ENCODE results near the gene SPATA3. TPM values are rescaled to one million over a fixed set of nuclear protein-coding genes. Genes with fewer than 3 reads are reported as not detected.
"Not testable (repeated sequence)": the region's sequence is repeated elsewhere in the genome, so short reads cannot be mapped to it uniquely, and the experiment has no call there.

SPATA3 gene
- polyA plus RNA-seq, 4 donors, result not detected

DNA sequence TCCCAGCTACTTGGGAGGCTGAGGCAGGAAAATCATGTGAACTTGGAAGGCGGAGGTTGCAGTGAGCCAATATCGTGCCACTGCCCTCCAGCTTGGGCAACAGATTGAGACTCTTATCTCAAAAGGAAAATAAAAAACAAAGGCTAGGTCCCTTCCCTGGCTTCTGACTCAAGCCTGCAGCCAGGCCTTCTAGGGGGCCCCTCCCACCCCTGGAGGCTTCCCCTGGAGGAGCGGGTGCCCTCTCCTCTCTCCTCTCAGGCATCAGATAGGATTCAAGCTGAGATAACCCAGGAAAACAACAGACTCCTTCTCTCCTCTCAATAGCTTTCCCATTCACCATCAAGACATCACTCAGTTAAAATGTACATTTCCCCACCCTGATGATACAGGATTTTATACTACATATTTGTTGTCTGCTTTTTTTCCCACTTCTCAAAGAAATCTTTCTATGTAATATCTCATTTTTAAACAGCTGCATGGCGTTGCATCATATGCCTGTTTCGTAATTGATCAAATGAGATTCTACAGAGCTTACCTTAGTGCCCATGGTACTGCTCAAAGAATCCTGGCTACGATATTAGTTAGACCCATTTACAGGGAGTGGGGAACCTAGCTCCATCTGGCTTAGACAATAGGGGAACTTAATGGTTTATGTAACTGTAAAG is 20.8 kb downstream of the SPATA3 start:
- DNase-seq (ENCODE audit: low read depth in 4 of 4, low spot score in 3 of 4), result no peak

DNA sequence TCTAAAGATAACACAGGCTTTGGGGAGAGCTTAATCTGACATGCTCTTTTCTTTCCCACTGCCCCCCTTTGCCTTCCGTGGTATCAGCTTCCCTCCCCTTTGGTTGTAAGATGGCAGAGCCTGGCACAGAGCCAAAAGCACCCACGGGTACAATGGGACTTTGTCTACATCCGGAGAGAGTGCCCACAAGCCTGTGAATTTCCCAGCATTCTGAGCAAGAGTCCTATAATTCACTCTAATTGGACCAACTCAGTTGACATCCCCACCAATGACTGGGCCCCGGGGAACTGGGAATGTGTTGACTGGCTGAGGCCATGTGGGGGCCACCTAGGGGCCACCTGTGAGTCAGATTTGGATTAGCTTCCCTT is 21.3 kb downstream of the SPATA3 start:
- no peak for DNase-seq (ENCODE audit: low read depth in 4 of 4, low spot score in 3 of 4)

DNA sequence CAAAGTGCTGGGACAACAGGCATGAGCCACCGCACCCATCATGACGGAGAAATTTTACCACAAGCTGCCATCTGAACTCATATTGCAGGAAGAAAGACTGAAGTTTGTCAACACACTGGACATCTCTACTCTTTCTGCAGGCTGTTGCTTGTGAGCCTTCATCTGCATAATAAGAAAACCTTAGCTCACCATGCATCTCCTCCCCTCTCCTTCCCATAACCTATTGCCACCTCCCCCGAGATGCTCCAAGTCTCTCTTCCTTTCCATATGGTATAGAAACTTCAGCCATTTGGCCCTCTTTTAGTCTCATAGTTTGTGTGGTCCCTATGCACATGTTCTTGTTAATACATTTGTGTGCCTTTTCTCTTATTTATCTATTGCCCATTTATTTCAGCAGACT is 22.3 kb downstream of the SPATA3 start:
- no peak for DNase-seq (ENCODE audit: low read depth in 4 of 4, low spot score in 3 of 4)

DNA sequence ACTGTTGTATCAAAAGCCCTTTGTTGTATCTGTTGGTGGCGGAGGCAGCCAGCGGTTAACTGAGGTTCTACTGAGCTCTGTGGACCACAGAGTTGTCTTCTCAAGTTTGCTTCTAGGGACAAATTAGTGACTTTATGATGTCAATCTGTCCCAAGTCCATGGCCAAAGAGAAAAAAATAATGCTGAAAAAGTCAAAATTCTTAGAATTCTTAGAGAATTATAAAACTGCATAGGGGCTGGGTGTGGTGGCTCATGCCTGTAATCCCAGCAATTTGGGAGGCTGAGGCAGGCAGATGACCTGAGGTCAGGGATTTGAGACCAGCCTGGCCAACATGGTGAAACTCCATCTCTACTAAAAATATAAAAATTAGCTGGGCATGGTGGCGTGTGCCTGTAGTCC is 29.1 kb downstream of the SPATA3 start:
- DNase-seq (ENCODE audit: low read depth in 4 of 4, low spot score in 3 of 4), result not testable (repeated sequence)

DNA sequence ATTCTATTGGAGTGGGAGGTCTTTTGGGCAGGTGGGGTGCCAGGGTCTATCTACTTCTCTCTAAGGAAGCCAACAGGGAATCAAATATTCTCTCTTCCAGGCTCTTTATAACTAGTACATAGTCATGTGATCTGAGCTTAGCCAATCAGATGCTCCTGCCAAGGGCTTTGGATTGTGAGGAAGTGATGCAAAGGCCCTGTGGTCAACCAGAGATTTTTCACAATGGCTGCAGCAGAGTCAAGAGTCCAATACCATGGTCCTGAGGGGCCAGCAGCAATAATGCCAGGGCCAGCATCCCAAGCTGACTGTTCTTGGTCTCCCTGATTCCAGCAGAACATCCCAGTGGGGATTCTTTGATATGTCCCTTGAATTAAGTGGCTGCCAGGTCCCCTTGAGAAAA is 33.0 kb downstream of the SPATA3 start:
- DNase-seq (ENCODE audit: low read depth in 4 of 4, low spot score in 3 of 4), result no peak

DNA sequence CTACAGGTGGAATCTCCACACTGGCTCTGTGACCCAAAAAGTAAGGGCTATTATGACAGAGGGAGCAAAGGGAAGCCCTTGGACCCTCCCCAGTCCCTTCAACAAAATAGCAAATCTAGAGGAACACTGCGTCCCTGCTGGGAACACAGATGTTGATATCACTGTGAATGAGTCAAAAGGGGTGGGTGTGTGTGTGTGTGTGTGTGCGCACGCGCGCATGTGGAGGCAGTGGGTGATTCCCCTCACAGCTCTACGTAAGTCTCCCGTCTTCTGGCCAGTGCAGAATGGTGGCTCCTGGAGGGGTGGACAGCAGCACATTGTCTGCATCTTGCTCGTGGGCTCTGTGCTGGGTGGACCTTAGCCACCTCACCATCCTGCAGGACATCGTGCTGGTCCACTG is 33.6 kb downstream of the SPATA3 start:
- no peak for DNase-seq (ENCODE audit: low read depth in 4 of 4, low spot score in 3 of 4)

DNA sequence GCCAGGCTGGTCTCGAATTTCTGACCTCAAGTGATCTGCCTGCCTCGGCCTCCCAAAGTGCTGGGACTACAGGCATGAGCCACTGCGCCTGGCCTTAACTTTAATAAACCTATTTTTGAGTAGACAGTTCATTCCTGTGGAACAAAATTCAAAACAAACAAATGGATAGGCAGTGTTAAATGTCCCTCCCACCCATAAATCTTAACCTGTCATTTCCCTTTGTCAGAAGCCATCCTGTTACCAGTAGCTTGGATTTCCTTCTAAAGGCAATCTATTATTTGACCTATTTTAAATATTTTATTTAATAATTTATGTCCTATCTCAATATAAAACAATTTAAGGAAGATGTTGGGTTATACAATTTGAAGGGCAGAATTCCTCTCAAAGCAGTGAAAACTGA is 34.8 kb downstream of the SPATA3 start:
- DNase-seq (ENCODE audit: low read depth in 4 of 4, low spot score in 3 of 4), result no peak

DNA sequence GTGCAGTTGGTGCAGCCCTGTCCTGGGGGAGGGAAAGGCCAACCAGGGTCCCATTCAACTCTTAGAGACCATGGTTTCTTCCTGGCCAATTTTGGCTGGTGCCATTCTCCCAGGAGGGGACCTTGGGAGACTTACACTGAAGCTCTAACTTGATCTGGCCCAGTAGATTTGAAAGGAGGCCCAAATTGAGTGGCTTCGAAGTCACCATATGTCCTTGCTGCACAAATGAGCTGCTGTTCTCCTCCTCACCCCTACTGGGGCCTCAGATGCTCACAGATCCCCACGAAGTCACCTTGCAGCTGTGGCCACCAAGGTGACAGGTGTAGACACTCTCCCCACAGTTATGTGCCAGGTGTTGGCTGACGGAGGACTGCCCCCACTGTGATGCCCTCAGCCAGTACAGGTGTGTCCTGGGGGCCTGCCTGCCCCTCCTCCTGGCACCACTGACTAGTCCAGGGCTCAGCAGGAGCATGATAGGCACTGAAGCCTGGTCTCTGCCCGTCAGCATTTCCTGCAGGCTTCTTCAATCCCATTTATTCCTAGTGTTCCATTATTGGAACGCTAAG is 36.7 kb downstream of the SPATA3 start:
- no peak for DNase-seq (ENCODE audit: low read depth in 4 of 4, low spot score in 3 of 4)

DNA sequence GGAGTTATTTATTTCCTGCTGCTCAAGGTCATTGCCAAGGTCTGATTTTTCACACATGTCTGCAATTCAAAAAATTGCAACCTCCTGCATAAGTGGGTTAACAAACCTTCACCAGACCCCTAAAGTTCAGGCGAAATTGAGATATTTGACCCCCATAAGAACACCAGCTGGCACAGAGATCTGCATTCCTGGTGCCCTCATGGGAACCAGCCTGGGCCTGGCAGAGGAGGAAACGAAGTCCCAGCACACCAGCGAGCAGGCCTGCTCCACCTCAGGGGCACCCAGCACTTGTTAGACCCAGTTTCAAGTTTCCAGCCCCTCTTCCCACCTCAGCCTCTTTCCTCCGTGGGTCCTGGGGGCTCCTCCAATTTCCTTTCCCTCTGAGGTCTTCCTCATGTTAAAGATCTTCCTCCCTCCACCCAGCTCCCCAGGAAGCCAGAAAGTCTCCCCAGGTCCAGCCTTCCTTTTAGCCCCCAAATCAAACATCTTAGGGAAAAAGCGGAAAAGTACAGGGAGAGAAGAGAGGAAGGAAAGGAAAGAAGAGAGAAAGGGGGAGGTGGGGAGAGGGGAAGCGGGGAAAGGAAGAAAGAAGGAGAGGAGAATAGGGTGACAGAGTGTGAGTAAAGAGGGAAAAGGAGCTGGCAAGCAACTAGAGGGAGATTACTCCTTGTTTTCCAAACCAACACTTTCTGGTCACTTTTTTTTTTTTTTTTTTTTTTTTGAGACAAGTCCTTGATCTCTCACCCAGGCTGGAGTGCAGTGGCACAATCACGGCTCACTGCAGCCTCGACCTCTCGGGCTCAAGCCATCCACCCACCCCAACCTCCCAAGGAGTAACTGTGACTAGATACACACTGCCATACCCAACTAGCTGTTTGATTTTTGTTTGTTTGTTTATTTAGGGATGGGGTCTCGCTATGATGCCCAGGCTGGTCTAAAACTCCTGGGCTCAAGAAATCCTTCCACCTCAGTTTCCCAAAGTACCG is 37.5 kb downstream of the SPATA3 start:
- no peak for DNase-seq (ENCODE audit: low read depth in 4 of 4, low spot score in 3 of 4)

DNA sequence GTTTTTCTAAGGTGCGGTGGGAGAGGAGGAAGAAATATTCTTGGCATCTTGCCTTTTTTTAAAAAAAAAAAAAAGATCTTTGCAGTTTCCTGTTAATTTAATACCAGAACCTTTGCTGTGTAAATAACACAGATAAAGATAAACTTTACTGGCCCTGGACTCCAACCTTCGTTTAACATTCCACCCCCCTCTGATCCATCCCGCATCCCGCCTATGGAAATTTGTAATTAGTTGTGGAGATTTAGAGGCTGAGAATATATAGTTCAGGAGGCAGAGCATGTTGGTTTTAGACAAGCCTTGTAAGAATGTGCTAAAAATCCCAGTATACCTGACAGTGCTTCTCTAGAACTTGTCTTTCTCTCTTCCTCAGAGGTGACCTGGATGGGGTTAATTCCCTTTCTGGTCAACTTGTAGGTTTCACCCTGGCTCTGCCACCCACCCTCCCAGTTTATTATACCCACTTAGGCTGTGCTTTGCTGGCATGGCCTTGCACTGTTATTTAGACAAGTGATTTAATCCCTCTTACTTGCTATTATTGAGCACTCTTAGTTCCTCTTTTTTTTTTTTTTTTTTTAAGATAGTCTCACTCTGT is 38.5 kb downstream of the SPATA3 start:
- no peak for DNase-seq (ENCODE audit: low read depth in 4 of 4, low spot score in 3 of 4)

DNA sequence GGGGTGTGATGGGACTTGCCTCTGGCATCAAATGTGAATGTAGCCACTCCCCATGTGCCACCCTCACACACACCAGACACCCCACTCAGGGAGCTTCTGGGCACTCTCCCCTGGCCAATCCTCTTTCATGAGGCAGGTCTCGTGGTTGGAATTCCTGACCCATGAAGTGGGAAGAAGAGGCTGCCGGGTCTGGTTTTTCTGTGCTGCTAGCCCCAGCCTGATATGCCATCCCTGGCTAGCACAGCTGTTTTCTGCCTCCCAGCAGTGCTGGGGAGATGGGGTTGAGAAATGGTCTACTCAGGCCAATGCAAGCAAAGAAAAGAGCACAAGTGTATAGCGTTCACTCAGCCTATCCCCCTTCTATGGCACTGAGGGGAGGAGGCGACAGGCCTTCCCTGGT is 40.2 kb downstream of the SPATA3 start:
- no peak for DNase-seq (ENCODE audit: low read depth in 4 of 4, low spot score in 3 of 4)

DNA sequence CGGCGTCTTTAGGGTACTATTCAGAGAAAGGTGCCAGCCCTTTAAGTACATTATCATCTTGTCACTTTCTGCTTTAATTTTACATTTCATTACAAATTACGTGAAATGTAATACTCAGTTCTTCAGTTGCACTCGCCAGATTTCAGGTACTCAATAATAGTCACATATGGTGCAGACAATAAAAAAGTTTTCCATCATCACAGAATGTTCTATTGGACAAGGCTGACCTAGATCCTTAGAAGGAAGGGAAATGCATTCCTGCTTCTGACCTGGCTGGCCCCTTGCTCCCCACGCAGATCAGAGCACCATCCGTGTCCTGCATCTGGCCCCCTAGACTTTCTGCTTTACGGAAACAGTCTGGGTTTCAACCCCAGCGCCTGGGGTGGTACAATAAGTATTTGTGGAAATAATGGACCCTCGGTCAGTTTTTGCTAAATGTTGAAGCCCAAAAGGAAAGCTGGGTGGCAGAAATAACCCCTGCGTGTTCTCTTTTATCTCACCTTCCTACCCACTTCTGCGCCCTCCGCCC is 40.7 kb downstream of the SPATA3 start:
- DNase-seq (ENCODE audit: low read depth in 4 of 4, low spot score in 3 of 4), result no peak

DNA sequence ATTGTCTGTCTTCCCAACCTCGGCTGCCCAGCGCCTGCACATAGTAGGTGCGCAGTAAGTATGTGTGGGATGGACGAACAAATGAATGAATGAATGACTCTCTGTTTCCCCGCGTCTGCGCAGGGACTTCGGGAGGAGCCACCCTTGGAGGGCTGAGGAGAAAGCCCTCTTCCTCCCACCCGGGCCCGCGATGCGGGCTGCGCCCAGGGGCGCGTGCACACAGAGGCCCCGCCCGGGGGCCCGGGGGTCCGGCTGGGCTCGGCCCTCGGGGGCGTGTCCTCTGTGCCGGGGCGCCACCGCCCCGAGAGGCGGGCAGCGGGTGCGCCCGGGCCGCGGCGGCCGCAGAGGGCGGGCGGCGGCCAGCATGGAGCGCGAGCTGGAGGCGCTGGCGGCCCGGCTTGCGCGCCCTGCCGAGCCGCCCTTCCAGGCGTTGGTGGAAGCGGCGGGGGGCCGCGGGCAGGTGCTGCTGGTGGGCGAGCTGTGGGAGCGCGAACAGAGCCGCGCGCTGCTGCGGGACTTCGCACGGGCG is 41.3 kb downstream of the SPATA3 start, which contains the start of gene C2orf72:
C2orf72 (plus strand) TSS at position 322 of the 529 bp plus-strand sequence; CDS start at position 365, 43 bp downstream.
- no peak for DNase-seq (ENCODE audit: low read depth in 4 of 4, low spot score in 3 of 4)

DNA sequence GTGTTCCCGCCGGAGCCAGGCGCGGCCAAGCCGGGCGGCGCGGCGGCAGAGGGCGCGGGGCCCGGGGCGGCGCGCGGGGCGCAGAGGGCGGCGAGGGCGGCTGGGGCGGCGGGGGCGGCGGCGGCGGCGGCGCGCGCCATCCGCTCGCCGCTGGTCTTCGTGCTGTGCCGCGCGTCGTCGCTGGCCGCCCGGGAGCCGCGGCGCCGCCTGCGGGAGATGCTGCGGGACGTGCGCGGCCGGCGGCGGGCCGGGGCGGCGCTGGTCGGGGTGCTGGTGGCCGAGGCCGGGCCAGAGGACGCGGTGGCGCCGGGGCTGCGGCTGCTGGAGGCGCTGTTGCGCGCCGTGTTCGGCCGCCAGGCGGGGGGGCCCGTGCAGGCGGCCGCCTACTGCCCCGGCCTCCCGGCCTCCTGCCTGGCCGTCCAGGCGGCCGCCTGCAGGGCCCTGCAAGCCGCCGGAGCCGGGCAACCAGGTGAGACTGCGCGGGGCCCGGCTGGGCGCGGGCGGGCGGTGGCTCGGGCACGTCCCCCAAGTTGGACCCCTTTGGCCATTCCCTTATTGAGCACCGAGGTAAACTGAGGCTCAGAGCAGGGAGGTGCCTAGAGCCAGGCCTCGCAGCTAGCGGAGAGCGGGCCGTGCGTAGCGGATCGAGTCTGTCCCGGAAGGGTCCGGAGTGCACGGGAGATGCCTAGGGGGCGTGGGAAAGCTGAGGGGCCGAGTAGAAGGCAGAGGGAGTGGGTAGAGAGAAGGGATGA is 42.0 kb downstream of the SPATA3 start:
- no peak for DNase-seq (ENCODE audit: low read depth in 4 of 4, low spot score in 3 of 4)

DNA sequence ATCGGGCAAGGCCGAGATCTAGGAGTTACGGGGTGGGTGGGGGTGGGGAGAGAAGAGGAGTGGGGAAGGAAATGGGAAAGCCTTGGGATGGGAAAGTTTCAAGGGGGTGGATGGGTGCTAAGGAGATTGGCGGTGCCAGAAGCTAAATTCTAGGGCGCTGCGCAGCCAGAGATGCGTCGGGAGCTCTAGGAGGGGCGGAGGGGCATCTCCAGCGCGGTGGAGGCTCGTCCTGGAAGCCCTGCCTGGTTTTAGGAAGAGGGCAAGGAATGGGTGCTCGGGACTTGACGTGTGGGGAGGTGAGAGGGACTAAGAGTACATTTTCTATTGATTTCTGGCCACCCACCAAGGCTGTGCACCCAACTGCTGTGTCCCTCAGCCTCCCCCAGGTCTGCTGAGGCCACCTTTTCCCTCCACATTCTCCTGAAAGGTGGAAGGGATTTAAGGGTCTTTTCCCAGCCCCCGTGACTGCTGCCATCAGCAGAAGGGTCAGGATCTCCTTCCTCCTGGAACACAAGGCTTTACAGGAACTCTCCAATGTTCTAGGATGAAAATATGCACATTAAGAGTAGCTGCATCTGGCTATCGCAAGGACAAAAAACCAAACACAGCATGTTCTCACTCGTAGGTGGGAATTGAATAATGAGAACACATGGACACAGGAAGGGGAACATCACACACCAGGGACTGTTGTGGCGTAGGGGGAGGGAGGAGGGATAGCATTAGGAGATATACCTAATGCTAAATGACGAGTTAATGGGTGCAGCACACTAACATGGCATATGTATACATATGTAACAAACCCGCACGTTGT is 42.8 kb downstream of the SPATA3 start:
- no peak for DNase-seq (ENCODE audit: low read depth in 4 of 4, low spot score in 3 of 4)

DNA sequence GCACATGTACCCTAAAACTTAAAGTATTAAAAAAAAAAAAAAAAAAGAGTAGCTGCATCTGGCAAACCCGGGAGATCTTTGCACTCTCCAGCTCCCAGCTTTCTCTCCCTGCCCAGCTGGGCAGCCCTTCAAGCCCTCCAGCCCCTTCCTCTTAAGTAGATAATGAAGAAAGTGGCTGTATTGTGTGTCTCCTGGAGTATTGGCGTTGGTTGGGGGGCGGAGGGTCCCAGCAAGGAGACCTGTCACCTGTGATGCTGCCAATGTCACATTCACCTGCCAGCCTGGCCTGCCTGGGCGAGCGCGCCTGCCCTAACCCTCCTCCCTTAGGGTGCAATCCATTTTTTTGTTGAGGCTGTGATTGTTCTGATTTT is 43.4 kb downstream of the SPATA3 start:
- no peak for DNase-seq (ENCODE audit: low read depth in 4 of 4, low spot score in 3 of 4)

DNA sequence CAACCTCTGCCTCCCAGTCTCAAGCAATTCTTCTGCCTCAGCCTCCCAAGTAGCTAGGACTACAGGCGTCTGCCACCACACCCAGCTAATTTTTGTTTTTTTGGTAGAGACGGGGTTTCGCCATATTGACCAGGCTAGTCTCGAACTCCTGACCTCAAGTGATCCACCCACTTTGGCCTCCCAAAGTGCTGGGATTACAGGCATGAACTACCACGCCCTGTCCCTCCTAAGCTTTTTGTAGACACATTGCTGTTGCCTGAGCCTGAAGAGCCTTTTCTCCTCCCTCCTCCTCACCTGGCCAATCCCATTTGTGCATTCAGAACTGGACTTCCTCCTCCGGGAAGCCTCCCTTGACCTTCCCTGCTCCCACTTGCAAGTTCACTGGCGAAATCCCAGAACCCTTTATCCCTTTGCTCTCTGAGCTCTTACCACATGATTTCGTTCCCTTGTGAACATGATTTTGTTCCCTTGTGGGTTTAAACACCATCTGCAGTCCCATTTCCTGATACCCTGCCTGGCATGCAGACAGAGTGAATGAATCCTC is 44.0 kb downstream of the SPATA3 start:
- DNase-seq (ENCODE audit: low read depth in 4 of 4, low spot score in 3 of 4), result no peak

DNA sequence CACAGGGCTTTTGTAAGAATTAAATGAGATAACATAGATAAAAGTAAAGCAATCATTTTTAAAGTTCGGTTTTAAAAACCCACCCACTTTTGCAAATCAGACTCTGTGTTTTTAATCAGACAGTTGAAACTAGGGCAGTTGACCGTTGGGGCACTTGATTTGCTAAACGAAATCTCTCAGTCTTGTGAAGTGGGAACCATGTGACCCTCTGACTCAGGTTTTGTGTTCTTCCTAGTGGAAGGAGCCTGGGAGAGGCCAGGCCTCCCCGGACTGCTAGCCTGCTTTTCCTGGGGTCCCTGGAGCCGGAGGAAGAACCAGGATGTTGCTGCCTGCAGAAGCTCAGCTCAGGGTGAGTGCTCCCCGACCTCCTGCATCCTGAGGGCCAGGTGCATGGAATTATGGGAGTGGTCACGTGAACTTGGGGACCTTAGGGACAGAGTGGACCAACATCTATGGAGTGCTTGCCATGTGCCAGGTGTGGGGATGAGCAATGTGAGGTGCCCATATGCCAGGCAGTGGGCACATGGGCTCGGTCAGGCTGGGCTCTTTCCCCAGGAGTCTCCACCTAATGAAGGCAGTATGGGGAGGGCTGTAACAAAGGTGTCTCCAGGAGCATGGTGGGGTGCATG is 45.3 kb downstream of the SPATA3 start:
- no peak for DNase-seq (ENCODE audit: low read depth in 4 of 4, low spot score in 3 of 4)

All from right renal pelvis (tissue), 4 donors.